Measurements from ENCODE around the gene ARL3.
"Not testable (repeated sequence)": the region's sequence is repeated elsewhere in the genome, so short reads cannot be mapped to it uniquely, and the experiment has no call there.

ARL3 gene

DNA sequence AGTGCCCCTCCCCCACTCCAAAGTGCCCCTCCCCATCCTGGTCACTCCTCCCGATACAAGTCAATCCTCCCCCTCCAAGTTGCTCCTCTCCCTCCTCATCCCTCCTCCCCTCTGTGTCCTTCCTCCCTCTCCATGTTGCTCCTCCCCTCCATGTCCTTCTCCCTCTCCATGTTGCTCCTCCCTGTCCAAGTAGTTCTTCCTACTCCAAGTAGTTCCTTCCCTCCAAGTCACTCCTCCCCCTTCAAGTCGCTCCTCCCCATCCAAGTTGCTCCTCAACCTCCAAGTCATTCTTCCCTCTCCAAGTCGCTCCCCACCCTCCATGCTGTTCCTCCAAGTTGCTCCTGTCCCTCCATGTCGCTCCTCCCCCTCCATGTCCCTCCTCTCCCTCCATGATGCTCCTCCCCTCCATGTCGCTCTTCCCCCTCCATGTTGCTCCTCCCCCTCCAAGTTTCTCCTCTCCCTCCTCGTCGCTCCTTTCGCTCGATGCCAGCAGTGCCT lies 20.9 kb upstream of the ARL3 start:
- DNase-seq = no peak

DNA sequence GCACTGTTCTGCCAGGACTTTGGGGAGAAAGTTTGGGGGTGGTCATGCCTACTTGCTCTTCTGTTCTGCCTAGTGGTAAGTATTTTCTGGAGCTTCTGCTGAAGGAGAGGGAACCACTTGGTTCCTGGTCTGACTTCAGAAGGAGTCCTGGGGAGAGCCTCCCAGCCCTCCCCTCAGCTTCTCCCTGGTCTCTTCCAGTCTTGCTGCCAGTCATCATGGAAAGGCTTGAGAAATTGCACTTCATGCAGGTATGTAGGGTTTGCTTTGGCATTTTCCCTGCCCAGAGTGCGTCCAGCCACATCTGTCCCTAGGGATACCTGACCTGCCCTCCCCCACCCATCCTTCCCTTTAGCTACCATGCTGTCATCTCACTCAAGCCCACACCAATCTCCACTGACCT lies 18.5 kb upstream of the ARL3 start:
- DNase-seq = no peak

DNA sequence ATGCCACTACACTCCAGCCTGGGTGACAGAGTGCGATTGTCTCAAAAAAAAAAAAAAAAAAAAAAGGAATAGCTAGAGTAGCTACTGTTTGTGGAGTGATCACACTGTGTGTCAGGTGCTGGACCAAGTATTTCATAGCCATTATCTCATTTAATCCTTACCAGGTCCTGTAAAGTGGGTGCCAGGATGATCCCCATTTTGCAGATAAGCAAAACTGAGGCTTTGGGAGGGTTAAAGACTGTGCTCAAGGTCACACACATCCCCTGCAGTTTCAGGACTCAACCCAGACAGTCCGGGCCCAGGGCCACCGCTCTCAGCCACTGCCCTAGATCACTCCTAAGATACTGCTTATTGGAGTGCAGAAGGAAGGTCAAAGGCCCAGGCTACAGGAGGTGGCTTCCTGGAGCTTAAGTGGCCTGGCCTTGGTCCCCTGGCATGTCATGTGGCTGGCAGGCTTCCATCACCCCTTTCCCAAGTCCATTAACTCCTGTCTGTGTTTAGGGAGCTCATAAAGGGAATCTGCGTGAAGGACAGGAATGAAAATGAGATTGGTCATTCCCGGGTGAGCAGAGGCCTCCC lies 17.1 kb upstream of the ARL3 start:
- no peak for DNase-seq

DNA sequence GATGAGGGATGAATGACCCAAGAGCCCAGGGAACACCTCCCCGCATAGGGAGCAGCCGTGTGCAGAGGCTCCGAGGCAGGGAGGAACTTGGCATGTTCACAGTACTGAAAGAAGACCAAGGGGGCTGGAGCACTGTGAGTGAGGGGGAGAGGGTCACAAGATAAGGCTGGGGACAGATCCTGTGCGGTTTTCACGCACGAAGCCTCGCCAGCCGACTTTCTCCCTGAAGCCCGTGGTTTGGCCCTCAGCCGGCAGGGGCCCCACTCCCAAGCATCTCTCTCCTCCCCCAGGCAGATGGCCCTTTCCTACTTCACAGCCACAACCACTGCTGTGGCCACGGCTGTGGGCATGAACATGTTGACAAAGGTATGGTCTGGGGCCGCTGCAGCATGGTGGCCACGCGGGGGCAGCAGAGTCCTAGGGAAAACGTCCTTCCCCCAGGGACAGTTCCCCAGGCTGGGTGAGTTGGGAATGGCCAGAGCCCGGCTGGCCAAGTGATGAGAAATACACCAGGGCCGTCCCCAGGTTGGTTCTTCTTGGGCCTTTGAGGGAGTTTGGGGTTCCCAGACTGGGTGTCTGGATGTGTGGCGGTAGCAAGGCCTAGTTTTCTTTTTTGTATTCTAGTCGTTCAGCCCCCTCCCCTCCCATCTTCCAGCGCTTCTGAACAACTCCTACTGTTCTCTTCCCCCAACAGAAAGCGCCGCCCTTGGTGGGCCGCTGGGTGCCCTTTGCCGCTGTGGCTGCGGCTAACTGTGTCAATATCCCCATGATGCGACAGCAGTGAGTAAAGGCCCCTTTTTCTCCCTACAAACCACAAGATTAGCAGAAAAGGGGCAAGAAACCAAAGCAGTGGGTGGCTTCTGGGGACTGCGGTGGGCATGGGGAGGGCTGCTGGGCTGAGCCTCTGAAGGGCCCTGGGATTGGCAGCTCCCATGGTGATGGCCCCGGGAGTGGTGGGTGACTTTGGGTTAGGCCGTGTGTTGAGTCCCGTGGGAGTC lies 15.1 kb upstream of the ARL3 start:
- peak; percentile 56 for DNase-seq

DNA sequence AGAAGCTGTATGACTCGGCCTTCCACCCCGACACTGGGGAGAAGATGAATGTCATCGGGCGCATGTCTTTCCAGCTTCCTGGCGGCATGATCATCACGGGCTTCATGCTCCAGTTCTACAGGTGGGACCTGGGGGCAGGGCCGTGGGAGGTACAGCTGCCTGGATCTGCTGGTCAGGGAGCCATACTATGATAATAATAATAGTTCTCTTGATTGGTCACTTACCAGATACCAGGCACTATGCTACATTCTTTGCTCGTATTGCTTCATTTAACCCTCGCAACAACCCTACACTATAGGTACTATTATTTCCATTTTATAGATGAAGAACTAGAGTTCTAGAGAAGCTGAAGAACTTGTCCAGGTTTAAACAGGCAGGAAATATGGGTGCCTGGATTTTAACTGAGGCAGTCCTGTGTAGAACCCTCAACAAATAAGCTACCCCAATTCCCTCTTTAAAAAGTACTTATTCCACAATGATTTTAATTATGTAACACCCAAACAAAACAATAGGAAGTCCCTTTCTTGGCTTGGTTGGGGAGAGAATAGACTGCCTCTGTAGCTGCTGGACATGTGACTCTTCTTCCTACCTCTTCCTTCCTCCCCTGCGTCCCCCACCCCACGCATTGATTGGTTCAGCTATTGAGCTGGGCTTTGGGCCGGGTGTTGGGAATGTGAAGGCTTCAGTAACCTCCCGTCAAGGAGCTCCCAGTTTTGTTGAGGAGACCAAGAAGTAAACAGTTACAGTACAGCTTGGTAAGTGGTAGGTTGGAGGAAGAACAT lies 13.0 kb upstream of the ARL3 start:
- no peak for DNase-seq

DNA sequence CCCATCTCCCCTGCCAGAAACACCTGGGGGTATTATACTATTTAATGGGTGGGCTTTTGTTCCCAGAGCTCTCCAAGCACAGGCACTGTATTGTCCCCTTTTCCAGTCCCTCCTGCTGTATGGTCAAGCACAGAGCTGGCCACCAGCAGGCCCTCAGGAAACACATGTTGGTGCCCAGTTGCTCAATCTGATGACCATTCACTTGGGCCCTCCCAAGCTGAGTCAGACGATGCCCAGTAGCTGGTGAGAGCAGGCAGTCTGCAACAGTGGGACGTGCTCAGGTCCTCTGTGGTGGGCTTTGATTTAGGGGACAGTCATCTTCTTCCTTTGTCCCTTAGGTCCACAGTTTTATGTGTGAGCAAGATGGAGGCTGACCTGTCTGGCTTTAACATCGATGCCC lies 12.1 kb upstream of the ARL3 start:
- no peak for DNase-seq

DNA sequence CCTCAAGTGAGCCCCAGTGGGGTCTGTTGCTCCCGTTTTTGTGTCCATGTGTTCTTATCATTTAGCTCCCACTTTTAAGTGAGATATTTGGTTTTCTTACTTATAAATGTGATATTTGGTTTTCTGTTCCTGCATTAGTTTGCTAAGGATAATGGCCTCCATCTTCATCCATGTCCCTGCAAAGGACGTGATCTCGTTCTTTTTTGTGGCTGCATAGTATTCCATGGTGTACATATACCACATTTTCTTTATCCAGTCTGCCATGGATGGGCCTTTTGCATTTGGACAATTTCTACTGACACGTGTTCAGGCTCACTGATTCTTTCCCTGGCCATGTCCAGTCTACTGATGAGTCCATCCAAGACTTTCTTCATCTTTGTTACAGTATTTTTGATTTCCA lies 9.8 kb upstream of the ARL3 start:
- DNase-seq = no peak

DNA sequence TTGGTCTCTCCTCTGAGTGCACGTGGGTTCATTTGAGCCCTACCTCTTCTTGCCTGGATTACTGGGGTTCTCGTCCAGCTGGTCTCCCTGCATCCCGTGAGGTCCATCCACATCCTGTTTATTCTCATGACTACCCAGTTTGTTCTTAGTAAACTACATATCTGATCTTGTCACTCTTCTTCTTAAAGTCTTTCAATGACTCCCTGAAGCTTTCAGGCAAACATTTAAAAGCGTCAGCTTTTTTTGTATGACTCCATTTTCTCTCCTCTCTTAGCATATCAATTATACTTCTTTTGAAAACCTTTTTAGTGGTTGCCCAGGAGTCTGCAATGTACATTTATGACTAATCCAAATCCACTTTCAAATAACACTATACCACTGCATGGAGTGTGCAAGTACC lies 7.8 kb upstream of the ARL3 start:
- DNase-seq = no peak

DNA sequence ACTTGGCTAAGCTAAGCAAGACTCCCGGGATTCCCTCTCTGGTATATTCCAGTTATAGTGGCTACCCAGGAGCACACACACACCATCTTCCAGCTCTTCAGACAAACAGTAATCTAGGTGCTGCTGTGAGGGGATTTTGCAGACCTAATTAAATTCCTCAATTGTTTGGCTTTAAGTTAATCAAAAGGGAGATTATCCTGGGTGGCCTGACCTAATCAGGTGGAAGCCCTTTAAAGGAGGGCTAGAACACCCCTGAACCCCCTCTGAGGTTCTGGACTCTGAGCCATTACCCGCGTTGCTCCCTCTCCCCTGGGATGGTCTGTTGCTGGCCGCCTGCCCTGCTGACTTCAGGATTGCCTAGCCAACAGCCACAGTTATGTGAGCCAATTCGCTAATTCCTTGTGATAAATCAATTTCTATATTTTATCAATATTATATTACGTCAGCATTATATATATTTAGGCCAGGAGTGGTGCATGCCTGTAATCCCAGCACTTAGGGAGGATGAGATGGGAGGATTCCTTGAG lies 6.6 kb upstream of the ARL3 start:
- DNase-seq = no peak

DNA sequence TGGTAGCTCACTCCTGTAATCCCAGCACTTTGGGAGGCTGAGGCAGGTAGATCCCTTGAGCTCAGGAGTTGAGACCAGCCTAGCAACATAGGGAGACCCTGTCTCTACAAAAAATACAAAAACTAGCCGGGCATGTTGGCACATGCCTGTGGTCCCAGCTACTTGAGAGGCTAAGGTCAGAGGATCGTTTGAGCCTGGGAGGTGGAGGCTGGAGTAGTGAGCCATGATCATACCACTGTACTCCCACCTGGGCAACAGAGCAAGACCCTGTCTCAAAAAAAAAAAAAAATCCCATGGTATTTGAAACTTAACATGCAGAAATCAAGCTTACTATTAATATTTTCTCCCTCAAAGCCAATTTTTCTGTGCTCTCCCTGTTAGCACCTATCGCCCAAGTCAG lies 6.1 kb upstream of the ARL3 start:
- DNase-seq = no peak

DNA sequence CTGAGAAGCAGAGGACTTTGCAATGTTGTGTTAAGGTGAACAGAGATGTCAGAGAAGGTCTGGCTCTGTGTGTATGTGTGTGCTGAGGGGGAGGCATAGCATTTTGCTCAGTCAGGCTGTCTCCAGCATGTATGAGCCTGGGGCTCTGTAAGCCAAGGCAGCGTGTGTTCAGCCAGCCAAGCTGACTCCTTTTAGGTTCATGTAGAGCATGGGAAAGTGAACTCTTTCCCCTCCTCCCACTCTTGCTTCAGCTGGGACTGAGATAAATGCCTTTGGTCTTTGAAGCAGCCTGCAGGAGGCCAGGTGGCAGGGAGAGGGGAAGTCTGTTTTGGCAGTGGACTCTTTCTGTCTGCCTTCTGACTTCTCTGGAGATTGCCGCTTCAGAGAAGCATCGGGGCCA lies 4.0 kb upstream of the ARL3 start:
- DNase-seq = no peak

DNA sequence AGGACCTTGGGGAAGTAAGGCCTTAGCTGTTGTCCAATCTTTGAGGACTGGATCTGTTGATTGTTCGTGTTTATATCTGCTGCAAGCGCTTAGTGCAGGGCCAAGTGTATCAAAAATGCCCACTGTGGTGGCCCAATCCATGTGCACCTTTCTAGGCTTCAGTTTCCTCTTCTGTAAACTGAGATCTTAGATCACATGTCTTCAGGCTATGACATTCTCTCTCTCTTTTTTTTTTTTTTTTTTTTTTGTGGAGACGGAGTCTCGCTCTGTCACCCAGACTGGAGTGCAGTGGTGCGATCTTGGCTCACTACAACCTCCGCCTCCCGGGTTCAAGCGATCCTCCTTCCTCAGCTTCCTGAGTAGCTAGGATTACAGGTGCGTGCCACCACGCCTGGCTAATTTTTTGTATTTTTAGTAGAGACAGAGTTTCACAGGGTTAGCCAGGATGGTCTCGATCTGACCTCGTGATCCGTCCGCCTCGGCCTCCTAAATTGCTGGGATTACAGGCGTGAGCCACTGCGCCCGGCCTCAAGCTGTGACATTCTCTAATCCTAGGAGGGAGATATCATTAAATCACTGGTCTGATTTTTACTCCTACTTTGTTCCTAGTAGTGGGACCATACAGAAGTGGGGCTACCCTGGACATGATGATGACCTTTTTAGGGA lies 2.8 kb upstream of the ARL3 start:
- not testable (repeated sequence) for DNase-seq

DNA sequence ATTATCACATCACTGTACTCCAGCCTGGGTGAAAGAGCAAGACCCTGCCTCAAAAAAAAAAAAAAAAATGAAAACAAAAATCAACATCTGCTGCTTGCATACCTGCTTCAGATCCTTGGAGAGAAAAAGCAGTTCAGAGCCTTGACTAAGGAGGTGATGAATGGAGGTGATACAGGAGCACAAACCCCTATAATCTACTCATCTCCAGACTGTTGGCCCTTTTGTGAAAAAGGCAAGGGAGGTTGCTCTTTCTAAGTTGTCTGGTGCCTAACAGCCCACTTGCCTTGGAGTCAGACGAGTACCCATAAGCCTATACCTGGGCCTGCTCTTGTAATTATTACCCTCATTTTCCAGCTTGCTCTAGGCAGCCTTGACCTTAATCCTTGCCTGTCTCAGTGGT lies 1.7 kb upstream of the ARL3 start:
- DNase-seq = no peak

DNA sequence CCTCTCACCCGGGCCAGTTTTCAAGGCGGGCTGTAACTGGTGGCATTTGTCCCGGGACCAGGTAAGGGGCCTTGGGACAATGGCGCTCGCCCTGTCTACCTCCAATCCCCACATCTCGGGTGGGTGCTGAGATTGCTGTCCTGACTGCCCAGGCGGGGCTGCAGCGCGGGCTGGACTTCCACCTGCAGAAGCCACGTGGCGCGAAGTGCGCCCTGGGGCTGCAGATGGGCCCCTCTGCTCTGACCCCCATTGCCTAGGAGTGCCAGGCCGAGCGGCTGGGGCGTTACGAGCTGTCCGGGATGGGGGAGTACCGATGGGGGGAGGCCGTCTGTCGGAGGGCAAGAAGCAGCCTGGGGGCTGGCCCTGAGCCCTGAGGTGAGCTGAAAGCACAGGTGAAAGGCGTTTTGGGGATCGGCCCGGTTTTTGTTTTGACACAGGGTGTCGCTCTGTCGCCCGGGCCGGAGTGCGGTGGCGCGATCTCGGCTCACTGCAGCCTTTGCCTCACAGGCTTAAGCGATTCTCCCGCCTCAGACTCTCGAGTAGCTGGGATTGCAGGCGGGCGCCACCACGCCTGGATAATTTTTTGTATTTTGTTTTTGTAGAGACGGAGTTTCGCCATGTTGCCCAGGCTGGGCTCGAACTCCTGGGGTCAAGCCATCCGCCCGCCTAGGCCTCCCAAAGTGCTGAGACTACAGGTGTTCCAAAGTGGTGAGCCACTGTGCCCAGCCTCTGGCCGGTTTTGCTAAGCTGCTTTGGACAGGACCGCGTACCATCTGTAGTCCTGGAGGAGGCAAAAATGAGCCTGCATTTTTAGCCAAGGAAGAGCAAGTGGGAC lies 641 bp upstream of the ARL3 start, which contains the start of gene SFXN2:
Gene SFXN2, plus strand, starts transcription at position 16 of the 835 bp plus-strand sequence. CDS start 12,001 bp downstream, outside the sequence.
- peak; percentile 30 for DNase-seq

DNA sequence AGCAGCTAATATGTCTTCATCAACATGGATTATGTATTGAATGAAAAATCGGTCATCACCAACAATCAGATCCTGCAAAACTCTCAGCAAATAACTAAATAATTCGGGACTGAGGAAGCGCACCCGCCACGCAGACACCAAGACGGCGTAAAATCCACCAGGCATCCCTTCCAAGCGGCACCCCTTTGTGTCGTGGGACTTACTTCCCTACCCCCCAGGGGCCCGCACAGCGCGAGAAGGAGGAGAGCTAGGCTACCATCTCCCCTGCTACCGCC lies 721 bp downstream of the ARL3 start:
- peak; percentile 72 for DNase-seq

DNA sequence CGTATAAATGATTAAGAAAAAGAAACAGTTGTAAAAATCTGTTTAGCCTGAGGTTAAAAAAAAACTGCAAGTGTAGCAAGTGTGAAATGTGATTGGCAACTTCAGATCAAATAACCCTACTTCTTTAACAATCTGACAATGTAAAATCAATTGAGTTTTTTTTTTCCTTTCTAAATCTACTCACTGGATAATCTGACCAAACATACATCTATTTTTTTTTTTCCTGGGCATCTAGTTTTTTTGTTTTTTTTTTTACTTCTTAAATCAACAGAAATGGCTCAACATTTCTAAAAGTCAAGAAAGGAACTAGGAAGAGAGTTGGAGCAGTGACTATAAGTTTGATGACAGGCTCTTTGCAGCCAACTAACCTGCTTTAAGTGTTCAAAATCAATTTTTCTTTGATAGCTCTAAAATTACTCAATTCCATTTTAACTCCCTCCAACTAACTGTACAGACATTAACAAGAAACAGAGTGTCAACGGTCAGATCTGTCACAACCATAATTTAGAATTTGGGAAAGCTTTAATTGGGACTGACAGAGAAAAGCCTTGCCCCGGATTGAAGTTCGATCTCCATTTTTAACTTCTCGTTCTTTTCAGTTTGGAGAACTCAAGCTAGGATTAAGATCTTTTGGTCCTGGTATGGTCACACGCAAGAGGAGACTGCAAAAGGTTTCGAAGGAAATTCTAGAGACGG lies 1.2 kb downstream of the ARL3 start:
- no peak for DNase-seq

DNA sequence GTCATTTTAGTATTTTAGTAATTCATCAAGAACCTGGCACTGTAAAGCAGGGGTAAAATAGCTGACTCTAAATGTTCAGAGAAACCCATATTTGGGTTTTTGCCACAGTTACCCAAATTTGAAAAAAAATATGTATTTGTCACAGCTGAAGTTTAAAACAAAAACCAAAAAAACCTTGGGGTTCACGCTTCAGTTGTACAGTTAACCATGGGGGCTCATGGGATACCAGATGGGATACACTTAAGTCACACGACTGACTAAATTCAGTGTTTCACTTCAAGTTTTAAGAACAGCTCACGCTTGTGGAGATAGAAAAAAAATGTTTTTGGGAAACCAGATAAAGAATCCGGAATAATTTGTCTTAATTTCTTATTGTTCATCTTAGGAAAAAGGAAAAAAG lies 2.1 kb downstream of the ARL3 start:
- DNase-seq = no peak

DNA sequence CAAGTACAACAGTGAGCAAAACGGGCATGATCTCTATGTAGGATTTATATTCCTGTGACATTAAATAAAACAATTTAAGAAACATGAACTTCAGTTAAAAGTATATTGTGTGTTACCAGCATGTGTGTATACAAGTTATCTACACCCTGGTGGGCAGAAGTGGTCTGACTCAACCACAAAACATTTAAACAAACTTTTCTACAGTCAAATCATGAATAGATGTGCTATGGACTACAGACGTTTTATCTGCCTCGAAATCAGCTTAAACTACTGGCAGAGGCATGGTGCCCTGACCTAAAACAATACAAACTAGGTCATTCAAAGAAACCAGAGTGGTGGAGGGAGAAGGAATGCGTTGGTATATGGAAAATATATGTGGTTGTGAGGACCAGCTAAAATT lies 3.6 kb downstream of the ARL3 start:
- DNase-seq = no peak

DNA sequence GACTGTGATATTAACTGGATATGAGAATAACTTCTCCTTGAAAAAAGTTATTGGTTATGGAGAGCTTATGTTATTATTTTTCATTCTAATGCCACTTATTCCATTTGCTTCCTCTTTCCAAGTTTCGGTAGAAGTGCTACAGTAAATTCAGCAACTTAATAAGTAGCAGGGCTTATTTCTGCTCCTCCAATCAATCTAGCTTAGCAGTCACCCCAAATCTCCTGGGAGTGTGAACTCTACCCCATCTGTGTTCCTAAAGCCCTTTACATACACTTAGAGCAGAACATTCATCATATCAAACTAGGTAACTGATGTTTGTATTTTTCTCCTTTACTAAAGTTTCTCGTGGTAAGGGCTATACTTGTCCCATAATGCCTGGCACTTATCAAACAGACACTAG lies 8.7 kb downstream of the ARL3 start:
- DNase-seq = no peak

DNA sequence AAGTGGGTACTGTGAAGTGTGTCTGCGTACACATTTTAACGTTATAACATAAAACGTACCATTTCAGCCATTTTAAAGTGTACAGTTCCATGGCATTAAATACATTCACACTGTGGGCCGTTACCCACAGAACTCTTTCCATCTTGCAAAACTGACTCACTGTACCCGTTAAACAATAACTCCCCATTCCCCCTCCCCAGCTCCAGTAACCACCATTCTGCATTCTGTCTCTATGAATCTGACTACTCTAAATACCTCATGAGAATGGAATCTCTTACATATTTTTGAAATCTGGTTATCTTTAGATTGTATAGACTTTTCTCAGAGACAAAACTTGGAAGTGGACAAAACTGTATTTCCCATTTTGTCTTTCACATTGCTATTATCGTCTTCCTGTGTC lies 9.3 kb downstream of the ARL3 start:
- no peak for DNase-seq

DNA sequence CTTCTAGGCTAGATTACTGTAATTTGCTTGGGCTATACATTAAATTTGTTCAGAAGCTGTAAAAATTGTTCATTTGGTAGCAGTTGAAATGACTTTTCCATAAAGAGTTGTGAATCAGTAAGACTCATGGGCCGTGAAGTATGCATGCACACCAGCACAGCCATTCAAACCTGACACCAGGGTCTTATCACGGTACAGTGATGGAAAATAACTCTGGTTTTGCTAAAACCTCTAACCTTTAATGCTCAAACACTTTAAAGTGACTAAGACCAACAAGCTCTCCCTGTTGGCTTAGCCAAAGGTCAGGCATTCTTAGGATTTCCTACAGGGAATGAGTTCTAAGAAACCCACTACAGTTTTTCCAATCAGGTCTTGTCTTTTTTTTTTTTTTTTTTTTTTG lies 11.5 kb downstream of the ARL3 start:
- DNase-seq = no peak

Measured in CD4-positive, alpha-beta T cell treated with Interferon gamma for 1 hour (primary cell).